ENCODE measurements around the gene PLEKHG7.
"Not testable (repeated sequence)": the region's sequence is repeated elsewhere in the genome, so short reads cannot be mapped to it uniquely, and the experiment has no call there.

PLEKHG7 gene

GRCh38 chr12:92717202-92717601 is 14.4 kb downstream of the PLEKHG7 start:
- no peak for DNase-seq

GRCh38 chr12:92718483-92718990 is 15.7 kb downstream of the PLEKHG7 start:
- DNase-seq: no peak

- no peak for DNase-seq
Observed at GRCh38 chr12:92719674-92720073, 16.9 kb downstream of the PLEKHG7 start.

DNA sequence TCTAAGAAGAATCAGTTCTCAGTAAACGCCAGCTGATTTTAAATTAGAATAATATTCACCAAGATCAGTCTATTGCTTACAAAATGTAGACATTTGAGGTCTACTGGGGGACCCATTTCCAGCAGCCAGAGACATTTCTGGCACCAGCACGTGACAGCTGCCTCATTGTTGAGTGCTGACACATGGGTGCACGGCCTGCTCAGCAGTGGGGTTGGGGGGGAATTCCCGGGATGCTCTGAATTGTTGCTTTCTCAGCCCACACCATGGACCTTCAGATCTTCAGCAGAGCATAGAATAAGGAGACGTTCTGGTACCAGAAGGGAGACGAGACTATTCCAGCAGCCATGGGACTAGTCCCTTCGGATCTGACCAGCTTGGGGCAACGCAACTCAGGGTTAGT is 18.3 kb downstream of the PLEKHG7 start:
- DNase-seq: no peak

GRCh38 chr12:92721656-92722055 is 18.9 kb downstream of the PLEKHG7 start:
- no peak for DNase-seq

- DNase-seq: no peak
Observed at GRCh38 chr12:92722897-92723296, 20.1 kb downstream of the PLEKHG7 start.

- DNase-seq: no peak
Observed at GRCh38 chr12:92726850-92727249, 24.1 kb downstream of the PLEKHG7 start.

DNA sequence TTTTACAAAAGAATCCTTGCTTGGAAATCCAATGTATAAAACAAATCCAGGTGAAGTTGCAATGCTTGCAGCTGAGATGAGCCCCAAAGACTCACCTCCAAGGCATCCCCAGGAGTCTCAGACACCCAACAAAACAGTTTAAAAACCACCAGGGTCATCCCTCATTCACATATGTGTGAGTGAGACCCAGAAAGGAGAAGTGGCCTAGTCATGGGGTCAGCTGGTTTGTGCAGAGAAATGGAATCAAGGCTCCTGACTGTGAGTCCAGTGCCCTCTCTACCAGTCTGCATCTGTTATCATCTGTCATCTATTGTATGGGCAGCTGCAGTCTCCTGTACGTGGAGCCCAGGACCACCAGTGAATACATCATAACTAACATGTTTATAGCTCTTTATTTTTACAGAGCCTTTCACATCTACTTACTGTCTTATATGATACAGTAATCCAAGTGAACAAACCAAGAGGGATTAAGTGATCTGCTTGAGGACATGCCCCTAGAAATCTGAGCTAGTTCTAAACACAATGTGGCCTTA is 27.1 kb downstream of the PLEKHG7 start:
- DNase-seq: no peak

GRCh38 chr12:92730758-92731157 is 28.0 kb downstream of the PLEKHG7 start:
- no peak for DNase-seq

DNA sequence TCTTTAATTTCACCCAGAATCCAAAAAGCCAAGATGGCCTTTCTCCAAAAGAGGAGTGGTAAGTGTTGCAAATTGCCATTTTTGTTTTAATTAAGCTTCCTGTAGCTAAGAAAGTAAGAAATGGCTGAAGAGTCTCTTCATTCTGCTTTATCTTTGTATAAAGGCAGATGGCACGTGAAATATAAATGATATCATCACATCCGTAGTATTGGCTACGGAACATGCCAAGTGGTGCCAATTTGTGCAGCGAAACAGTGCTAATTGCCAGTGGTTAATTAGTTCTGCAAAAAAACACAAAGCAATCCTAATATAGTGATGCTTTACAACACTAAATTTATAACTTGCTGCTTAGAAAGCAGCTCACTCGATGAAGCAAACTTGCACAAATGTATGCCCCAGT is 29.4 kb downstream of the PLEKHG7 start:
- DNase-seq: no peak

DNA sequence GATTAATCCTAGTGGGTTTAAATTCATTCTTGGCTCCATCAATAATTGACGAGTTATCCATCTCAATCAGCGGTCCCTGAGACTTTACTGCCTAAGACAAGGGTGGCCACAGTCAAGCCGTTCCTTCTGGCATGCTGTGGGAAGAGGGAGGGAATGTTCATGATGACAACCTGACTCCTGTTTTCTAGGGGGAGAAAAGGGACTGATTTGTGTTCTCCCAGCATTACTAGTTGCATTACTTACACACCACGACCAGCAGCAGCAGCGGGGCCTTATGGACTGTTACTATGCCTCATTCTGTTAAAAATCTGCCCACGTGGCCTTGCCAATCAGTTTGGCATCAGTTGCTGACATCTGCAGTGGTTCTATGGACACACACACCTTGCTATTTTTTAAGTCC is 29.9 kb downstream of the PLEKHG7 start:
- DNase-seq: no peak

DNA sequence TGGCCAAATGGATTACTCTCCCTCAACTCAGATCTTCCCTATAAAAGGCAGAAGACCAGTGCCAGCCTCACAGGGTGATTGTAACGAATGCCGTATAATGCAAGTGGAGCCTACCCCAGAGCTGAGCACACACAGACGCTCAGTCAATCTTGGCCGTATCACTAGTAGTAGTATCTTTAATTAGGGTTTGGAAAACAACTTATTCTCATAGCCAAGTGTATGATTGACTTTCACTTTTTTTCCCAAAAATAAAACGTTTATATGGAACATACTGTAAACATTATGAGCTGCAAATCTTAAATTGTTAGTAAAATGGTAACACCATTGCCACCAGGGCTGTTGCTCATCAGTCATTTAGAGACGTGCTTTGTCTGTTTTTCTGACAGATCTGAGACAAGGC is 30.4 kb downstream of the PLEKHG7 start:
- DNase-seq: no peak

DNA sequence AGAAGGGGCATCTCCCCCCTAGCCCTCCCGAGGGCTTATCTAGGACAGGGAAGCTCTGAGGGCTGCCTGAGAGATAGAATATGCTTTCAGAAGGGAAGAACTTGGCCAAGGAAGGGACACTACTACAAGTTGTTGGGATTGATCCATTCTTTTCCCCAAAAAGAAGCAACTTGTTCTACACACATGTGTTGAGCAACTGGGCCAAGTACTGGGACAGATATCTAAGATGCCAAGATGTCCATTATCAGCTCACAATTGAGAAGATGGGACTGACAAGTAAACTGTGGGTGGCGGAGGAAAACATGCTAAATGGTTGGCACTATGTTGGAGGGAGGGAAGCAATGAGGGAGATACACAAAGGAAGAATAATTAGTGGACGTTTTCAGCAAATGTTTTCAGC is 30.9 kb downstream of the PLEKHG7 start:
- DNase-seq: no peak

DNA sequence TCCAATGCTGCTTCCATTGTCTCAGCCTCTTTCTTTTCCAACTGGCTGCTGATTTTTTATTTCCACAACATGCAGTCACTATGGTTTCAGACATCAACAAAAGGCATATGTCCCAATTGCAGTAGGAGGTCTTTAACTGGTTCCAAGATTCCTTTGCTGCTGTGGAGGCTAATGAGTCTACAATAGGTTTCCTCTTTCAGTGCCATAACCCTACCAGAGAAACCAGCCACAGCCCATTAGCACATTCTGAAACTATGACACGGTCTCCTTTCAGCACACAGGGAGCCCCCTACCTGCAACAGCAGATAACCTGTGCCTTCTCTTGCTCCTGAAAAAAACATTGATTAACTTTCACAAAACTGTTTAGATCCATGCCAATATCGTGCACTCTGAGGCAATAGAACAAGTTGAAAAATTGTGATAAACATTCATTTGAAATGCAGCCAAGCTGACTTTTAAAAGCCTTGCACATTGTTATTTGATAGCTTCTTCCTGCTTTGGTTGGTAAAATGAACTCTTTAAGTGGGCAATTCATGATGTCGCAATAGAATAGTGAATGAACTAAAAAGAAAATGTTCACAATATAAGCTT is 32.4 kb downstream of the PLEKHG7 start:
- peak; percentile 53 for DNase-seq

- DNase-seq: no peak
Observed at GRCh38 chr12:92736605-92737004, 33.8 kb downstream of the PLEKHG7 start.

DNA sequence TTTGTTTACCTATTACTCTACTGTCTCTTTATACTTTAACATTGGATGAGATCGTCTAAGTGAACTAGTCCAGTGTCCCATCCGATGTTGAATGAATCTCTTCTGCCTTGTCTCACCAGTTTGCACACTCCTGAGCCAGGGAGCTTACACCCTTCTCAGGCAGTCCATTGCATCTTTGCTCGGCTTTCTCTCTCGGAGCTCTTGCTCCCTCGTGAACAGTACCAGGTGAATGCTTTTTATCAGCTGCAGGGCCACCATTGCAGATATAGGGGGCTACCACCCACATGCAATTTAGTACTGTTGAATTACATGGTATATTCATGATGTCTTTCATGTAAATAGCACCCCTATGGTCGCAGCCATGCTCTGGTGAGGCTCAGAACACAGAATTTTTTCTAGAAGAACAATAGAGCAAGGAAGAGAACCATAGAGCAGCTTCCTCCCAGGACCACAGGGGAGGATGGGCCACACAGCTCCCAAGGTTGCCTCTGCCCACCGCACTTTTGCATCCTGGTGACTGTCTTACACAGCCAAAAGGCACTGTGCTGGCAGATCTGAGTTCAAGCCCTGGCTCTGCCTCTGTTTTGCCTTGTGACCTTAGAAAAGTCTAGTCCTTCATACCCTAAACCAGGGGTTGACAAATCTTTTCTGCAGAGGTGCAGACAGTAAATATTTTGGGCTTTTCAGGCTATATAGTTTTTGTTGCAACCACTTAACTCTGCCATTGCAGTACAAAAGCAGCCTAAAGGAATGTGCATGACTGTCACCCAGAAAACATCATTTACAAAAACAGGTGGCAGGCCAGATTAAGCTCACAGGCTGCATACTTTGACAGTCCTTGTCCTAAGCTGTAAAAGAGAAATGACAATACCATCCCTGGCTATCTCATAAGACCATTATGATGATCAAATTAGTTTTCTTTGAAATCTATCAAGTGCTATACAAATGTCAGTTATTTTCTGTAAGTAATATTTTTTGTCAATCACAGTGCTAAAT is 35.4 kb downstream of the PLEKHG7 start:
- no peak for DNase-seq

DNA sequence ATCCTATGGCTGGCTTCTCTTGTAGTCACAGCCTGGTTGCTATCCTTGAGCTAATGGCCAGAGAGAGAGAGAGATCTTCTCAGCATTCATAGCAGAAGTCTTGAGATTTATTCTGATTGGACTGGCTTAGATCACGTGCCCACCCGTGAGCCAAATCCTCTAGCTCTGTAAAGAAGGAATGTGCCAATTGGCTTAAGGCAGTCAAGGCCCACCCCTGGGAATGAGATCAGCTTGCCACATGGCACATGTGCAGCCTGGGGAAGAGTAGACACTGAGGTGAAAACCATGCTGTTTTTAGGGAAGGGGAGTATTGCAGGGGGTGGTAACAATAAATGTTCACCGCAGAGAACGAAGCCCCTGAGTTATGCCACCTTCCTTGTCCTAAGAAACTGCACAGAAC is 36.3 kb downstream of the PLEKHG7 start:
- no peak for DNase-seq

DNA sequence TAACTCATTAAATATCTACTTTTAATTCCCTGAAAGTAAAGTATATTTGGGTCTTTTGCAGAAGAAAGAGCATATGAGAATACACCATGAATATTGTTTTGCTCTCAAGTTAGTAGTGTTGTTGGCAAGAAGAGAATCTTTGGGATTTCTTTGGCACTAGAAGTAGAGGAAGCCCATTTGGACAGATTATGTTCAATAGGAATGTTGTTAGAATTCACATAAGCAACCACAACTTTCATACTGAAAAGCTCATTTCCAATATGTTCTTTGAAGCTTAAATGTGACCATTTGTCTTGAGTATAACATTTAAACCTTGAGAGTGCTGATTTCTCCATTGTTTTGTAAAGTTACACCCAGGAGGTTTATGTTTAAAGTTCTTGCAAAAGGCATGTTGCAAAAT is 37.6 kb downstream of the PLEKHG7 start:
- DNase-seq: no peak

- no peak for DNase-seq
Observed at GRCh38 chr12:92743026-92743425, 40.2 kb downstream of the PLEKHG7 start.

- DNase-seq: peak; percentile 12
Observed at GRCh38 chr12:92745856-92746550, 43.2 kb downstream of the PLEKHG7 start.

DNA sequence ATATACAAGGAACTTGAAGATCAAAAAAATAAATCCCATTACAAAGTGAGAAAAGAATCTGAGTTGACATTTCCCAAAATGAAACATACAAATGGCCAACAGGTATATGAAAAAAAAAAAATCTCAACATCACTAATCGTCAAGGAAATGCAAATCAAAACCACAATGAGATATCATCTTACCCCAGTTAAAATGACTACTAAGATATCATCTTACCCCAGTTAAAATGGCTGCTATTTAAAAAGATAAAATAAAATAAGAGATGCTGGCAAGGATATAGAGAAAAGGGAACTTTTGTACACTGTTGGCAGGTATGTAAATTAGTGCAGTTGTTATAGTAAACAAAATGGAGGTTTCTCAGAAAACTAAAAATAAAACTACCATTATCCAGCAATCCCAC is 44.4 kb downstream of the PLEKHG7 start:
- no peak for DNase-seq

DNA sequence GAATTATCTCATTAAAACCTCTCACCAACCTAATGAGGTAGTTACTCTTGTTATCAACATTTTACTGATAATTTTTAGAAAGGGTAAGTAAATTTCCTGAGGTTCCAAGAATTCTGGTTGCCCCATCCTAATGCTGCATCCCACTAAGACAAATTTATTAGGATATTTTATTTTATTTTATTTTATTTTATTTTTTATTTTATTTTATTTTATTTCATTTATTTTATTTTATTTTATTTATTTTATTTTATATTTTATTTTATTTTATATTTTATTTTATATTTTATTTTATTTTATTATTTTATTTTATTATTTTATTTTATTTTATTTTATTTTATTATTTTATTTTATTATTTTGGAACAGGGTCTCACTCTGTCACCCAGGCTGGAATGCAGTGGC is 46.9 kb downstream of the PLEKHG7 start:
- not testable (repeated sequence) for DNase-seq
